Hair follicle dermal papilla cell (primary cell): ENCODE results near the gene STX11. TPM values are rescaled to one million over a fixed set of nuclear protein-coding genes. Genes with fewer than 3 reads are reported as not detected.

Experiments used
- total RNA-seq: library from RNA; depleted of rRNA; stranded (reverse); fragments of >200 nt; gene quantifications from 2 replicates; pipeline ENCODE4 v1.2.3, GENCODE V29; 2012

STX11 gene
- total RNA-seq: 3.0 and 3.2 TPM in 2 replicates

GRCh38 chr6:144149894-144150709 is at the start of gene STX11:
TSS of gene STX11 (plus strand) at chr6:144150517. CDS start at chr6:144186628, 36,111 bp downstream.

Other genes with a start within 250 kb of the STX11 start
- 25.6 and 36.2 TPM in 2 replicates for gene PLAGL1, start 142.3 kb upstream of the STX11 start, total RNA-seq
- 65.6 and 77.0 TPM in 2 replicates for gene SF3B5, start 54.9 kb upstream of the STX11 start, total RNA-seq
- gene UTRN, start 134.8 kb downstream of the STX11 start, total RNA-seq: 198 and 239 TPM in 2 replicates